ENCODE measurements around the gene DNAH2. TPM values are rescaled to one million over a fixed set of nuclear protein-coding genes. Genes with fewer than 3 reads are reported as not detected.
"Not testable (repeated sequence)": the region's sequence is repeated elsewhere in the genome, so short reads cannot be mapped to it uniquely, and the experiment has no call there.

Gene DNAH2
- total and polyA plus RNA-seq, 4 experiments from 2014 or later, result not detected

GRCh38 chr17:7809086-7809790, 91.7 kb downstream of the DNAH2 start:
- Histone ChIP-seq H3K4me3 (ENCODE audit: low read length in 2 of 2) (no peak overlapping the region), H3K9me3 (ENCODE audit: control insufficient read depth in 1 of 2, low read length in 2 of 2) (no peaks in the 10 kb centered on the region), H3K4me1 (ENCODE audit: insufficient read depth, low read length) (no peaks in the 10 kb centered on the region), H3K27ac (ENCODE audit: low read depth, low read length) (no peak overlapping the region), H3K36me3 (ENCODE audit: insufficient read depth, low read length) (no peaks in the 10 kb centered on the region), H3K27me3 (ENCODE audit: insufficient read depth, low read length) (no peaks in the 10 kb centered on the region)
- CTCF ChIA-PET (ENCODE audit: partially characterized antibody), result interaction anchor here (1.0 kb wide), 1 partner anchor 181 kb away, joined by 3 read pairs; no protein-coding TSS in a partner anchor
- no peaks in the 10 kb centered on the region for H3K9me3 Mint-ChIP-seq
- POLR2A ChIA-PET (ENCODE audit: partially characterized antibody), result no interaction called here
- peaks cover 12 to 17% of the 10 kb centered on the region in 2 donors for H3K27me3 Mint-ChIP-seq
- H3K27ac Mint-ChIP-seq, result no peak overlapping the region
- intact Hi-C loops (cut with micrococcal nuclease), result no loop called here
- H3K36me3 Mint-ChIP-seq, result no peaks in the 10 kb centered on the region
- H3K4me1 Mint-ChIP-seq, result peaks cover 0 to 2% (median 0%) of the 10 kb centered on the region in 4 donors
- DNase-seq, result no peak
- H3K4me3 Mint-ChIP-seq, result no peak overlapping the region

DNA sequence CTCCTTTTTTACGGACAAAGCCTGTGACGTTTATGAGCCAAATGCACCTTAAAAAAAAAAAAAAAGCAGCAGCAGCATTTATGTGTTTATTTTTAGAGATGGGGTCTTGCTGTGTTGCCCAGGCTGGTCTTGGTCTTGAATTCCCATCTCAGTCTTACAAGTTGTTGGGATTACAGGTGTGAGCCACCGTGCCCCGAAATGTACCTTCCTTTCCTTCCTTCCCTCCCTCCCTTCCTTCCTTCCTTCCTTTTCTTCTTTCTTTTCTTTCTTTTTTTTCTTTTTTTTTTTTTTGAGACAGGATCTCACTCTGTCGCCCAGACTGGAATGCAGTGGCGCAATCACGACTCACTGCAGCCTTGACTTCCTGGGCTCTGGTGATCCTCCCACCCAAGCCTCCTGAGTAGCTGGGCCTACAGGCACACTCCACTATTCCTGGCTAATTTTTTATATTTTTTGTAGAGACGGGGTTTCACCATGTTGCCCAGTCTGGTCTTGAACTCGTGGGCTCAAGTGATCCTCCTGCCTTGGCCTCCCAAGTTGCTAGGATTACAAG, 92.3 kb downstream of the DNAH2 start:
- H3K36me3 Mint-ChIP-seq; POLR2A ChIA-PET (ENCODE audit: partially characterized antibody); H3K27ac ChIP-seq (ENCODE audit: low read depth, low read length); H3K4me1 ChIP-seq (ENCODE audit: insufficient read depth, low read length); H3K9me3 Mint-ChIP-seq; H3K4me1 Mint-ChIP-seq; H3K4me3 ChIP-seq (ENCODE audit: low read length in 2 of 2); H3K27me3 ChIP-seq (ENCODE audit: insufficient read depth, low read length); H3K36me3 ChIP-seq (ENCODE audit: insufficient read depth, low read length); H3K9me3 ChIP-seq (ENCODE audit: control insufficient read depth in 1 of 2, low read length in 2 of 2); DNase-seq; H3K4me3 Mint-ChIP-seq; intact Hi-C loops (cut with micrococcal nuclease); H3K27ac Mint-ChIP-seq: not testable (repeated sequence)
- peaks cover 12 to 17% of the 10 kb centered on the region in 2 donors for H3K27me3 Mint-ChIP-seq
- CTCF ChIA-PET (ENCODE audit: partially characterized antibody), result interaction anchor here (0.7 kb wide), 1 partner anchor 9 kb away, joined by 4 read pairs; no protein-coding TSS in a partner anchor

- Mint-ChIP-seq H3K9me3 (no peaks in the 10 kb centered on the region), H3K4me3 (no peak overlapping the region), H3K36me3 (no peaks in the 10 kb centered on the region), H3K27me3 (peaks cover 7 to 11% of the 10 kb centered on the region in 2 donors), H3K27ac (no peak overlapping the region), H3K4me1 (peaks cover 0 to 2% (median 0%) of the 10 kb centered on the region in 4 donors)
- Histone ChIP-seq H3K36me3 (ENCODE audit: insufficient read depth, low read length) (no peaks in the 10 kb centered on the region), H3K4me1 (ENCODE audit: insufficient read depth, low read length) (no peaks in the 10 kb centered on the region), H3K27ac (ENCODE audit: low read depth, low read length) (no peak overlapping the region), H3K9me3 (ENCODE audit: control insufficient read depth in 1 of 2, low read length in 2 of 2) (no peaks in the 10 kb centered on the region), H3K4me3 (ENCODE audit: low read length in 2 of 2) (no peak overlapping the region), H3K27me3 (ENCODE audit: insufficient read depth, low read length) (no peaks in the 10 kb centered on the region)
- CTCF ChIA-PET (ENCODE audit: partially characterized antibody), result interaction anchor here (1.0 kb wide), 1 partner anchor 12 kb away, joined by 3 read pairs; no protein-coding TSS in a partner anchor
- DNase-seq, result no peak
- POLR2A ChIA-PET (ENCODE audit: partially characterized antibody), result no interaction called here
- intact Hi-C loops (cut with micrococcal nuclease), result no loop called here
Observed at GRCh38 chr17:7811251-7811650, 93.7 kb downstream of the DNAH2 start.

DNA sequence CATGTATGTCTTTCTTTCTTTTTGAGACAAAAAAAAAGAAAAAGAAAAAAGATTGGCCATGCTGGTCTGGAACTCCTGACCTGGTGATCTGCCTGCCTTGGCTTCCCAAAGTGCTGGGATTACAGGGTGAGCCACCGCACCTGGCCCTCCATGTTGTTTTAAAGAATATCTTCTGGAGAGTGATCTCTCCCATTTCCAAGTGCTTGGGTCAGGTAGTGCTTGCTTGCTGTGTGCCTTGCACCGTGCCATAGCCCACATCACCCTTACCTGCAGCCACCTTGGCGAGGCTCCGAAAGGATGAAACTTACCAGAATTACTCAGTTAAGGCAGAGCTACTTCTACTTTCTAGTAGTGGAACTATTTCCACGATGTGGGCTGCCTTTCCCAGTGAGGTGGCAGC, 97.4 kb downstream of the DNAH2 start:
- POLR2A ChIA-PET (ENCODE audit: partially characterized antibody), result no interaction called here
- Histone ChIP-seq H3K36me3 (ENCODE audit: insufficient read depth, low read length) (no peaks in the 10 kb centered on the region), H3K27me3 (ENCODE audit: insufficient read depth, low read length) (no peaks in the 10 kb centered on the region), H3K4me3 (ENCODE audit: low read length in 2 of 2) (no peak overlapping the region), H3K27ac (ENCODE audit: low read depth, low read length) (no peak overlapping the region), H3K9me3 (ENCODE audit: control insufficient read depth in 1 of 2, low read length in 2 of 2) (no peaks in the 10 kb centered on the region), H3K4me1 (ENCODE audit: insufficient read depth, low read length) (no peaks in the 10 kb centered on the region)
- CTCF ChIA-PET (ENCODE audit: partially characterized antibody), result interaction anchor here (1.7 kb wide), 1 partner anchor 246 kb away, joined by 4 read pairs; no protein-coding TSS in a partner anchor
- Mint-ChIP-seq H3K4me1 (peaks cover 0 to 2% (median 0%) of the 10 kb centered on the region in 4 donors), H3K9me3 (no peaks in the 10 kb centered on the region), H3K27me3 (no peaks in the 10 kb centered on the region), H3K4me3 (no peak overlapping the region), H3K27ac (no peak overlapping the region), H3K36me3 (no peaks in the 10 kb centered on the region)
- intact Hi-C loops (cut with micrococcal nuclease), result no loop called here
- no peak for DNase-seq

GRCh38 chr17:7816926-7817642, 99.5 kb downstream of the DNAH2 start:
- Mint-ChIP-seq H3K27me3 (no peaks in the 10 kb centered on the region), H3K36me3 (no peaks in the 10 kb centered on the region), H3K27ac (peak overlapping the region in 1 of 7 donors; percentile 32), H3K9me3 (no peaks in the 10 kb centered on the region), H3K4me3 (no peak overlapping the region), H3K4me1 (no peaks in the 10 kb centered on the region)
- H3K36me3 ChIP-seq (ENCODE audit: insufficient read depth, low read length), result no peaks in the 10 kb centered on the region
- H3K4me3 ChIP-seq (ENCODE audit: low read length in 2 of 2), result no peak overlapping the region
- no peak for DNase-seq
- POLR2A ChIA-PET (ENCODE audit: partially characterized antibody), result no interaction called here
- H3K27me3 ChIP-seq (ENCODE audit: insufficient read depth, low read length), result no peaks in the 10 kb centered on the region
- intact Hi-C loops (cut with micrococcal nuclease), result no loop called here
- no peak overlapping the region for H3K27ac ChIP-seq (ENCODE audit: low read depth, low read length)
- no peaks in the 10 kb centered on the region for H3K4me1 ChIP-seq (ENCODE audit: insufficient read depth, low read length)
- CTCF ChIA-PET (ENCODE audit: partially characterized antibody), result interaction anchor here (1.1 to 2.2 kb wide), 3 partner anchors 16 to 224 kb away, joined by 3 to 5 read pairs (median 4); partner anchors contain the start of gene KDM6B
- H3K9me3 ChIP-seq (ENCODE audit: control insufficient read depth in 1 of 2, low read length in 2 of 2), result no peaks in the 10 kb centered on the region

GRCh38 chr17:7817643-7817964, 100.1 kb downstream of the DNAH2 start:
- Histone ChIP-seq H3K36me3 (ENCODE audit: insufficient read depth, low read length) (no peaks in the 10 kb centered on the region), H3K4me1 (ENCODE audit: insufficient read depth, low read length) (no peaks in the 10 kb centered on the region), H3K27ac (ENCODE audit: low read depth, low read length) (no peak overlapping the region), H3K27me3 (ENCODE audit: insufficient read depth, low read length) (no peaks in the 10 kb centered on the region), H3K4me3 (ENCODE audit: low read length in 2 of 2) (no peak overlapping the region), H3K9me3 (ENCODE audit: control insufficient read depth in 1 of 2, low read length in 2 of 2) (no peaks in the 10 kb centered on the region)
- Mint-ChIP-seq H3K27me3 (no peaks in the 10 kb centered on the region), H3K27ac (no peak overlapping the region), H3K4me1 (no peaks in the 10 kb centered on the region), H3K4me3 (no peak overlapping the region), H3K9me3 (no peaks in the 10 kb centered on the region), H3K36me3 (no peaks in the 10 kb centered on the region)
- DNase-seq, result no peak
- ChIA-PET CTCF (ENCODE audit: partially characterized antibody) (interaction anchor here (1.4 to 2.2 kb wide), 2 partner anchors 16 to 224 kb away, joined by 3 to 5 read pairs; partner anchors contain the start of gene KDM6B), POLR2A (ENCODE audit: partially characterized antibody) (no interaction called here)
- intact Hi-C loops (cut with micrococcal nuclease), result no loop called here

- Histone ChIP-seq H3K4me1 (ENCODE audit: insufficient read depth, low read length) (no peaks in the 10 kb centered on the region), H3K9me3 (ENCODE audit: control insufficient read depth in 1 of 2, low read length in 2 of 2) (no peaks in the 10 kb centered on the region), H3K4me3 (ENCODE audit: low read length in 2 of 2) (no peak overlapping the region), H3K36me3 (ENCODE audit: insufficient read depth, low read length) (no peaks in the 10 kb centered on the region), H3K27me3 (ENCODE audit: insufficient read depth, low read length) (no peaks in the 10 kb centered on the region), H3K27ac (ENCODE audit: low read depth, low read length) (no peak overlapping the region)
- intact Hi-C loops (cut with micrococcal nuclease), result no loop called here
- ChIA-PET POLR2A (ENCODE audit: partially characterized antibody) (no interaction called here), CTCF (ENCODE audit: partially characterized antibody) (interaction anchor here (1.1 to 2.3 kb wide), 4 partner anchors 8 to 223 kb away, joined by 3 to 12 read pairs (median 4); no protein-coding TSS in a partner anchor)
- Mint-ChIP-seq H3K4me3 (no peak overlapping the region), H3K36me3 (no peaks in the 10 kb centered on the region), H3K27ac (no peak overlapping the region), H3K27me3 (no peaks in the 10 kb centered on the region), H3K9me3 (no peaks in the 10 kb centered on the region), H3K4me1 (no peaks in the 10 kb centered on the region)
- no peak for DNase-seq
Observed at GRCh38 chr17:7818026-7818425, 100.5 kb downstream of the DNAH2 start.
